CD4-positive, alpha-beta T cell (primary cell): ENCODE measurements around the gene DCP1A. TPM values are rescaled to one million over a fixed set of nuclear protein-coding genes. Genes with fewer than 3 reads are reported as not detected.

Experiments
- ATAC-seq: fragments of 200-7000 bp; cut with Tn5 transposase; one replicate; pipeline ENCODE4 v1.10.0; 2022; ENCODE audit warnings: mild to moderate bottlenecking; ENCODE audit not compliant: poor library complexity
- CTCF ChIA-PET: fragments of 350-600 bp; sonication (Branson Sonifier 250); formaldehyde crosslinking; loops from one replicate; lab custom pipeline; 2021; ENCODE audit warnings: antibody characterized with exemption, inconsistent platforms; lab: Charles Lee
- POLR2A ChIA-PET: fragments of 350-600 bp; sonication (Branson Sonifier 250); formaldehyde crosslinking; loops from one replicate; lab custom pipeline; 2021; ENCODE audit warnings: antibody characterized with exemption, inconsistent platforms; lab: Charles Lee
- DNase-seq, 14 experiments: peaks; one replicate each; pipeline ENCODE4 v3.0.0-alpha.2; 2013 to 2020; ENCODE audit warnings: mixed read lengths in 2 of 14
- H3K27ac ChIP-seq, 2 donors: one replicate each; pipeline versions ENCODE4 v1.5.1 to v1.7.0; 2013; ENCODE audit warnings: low read length in 2 of 2, low read depth in 1 of 2, mild to moderate bottlenecking in 1 of 2
- H3K27me3 ChIP-seq, 2 experiments: 1 replicate in 1 of 2; 2 replicates in 1 of 2; pipeline versions ENCODE4 v1.6.1 to v1.7.0; 2013; ENCODE audit warnings: low read length in 2 of 2, control low read depth in 1 of 2, mild to moderate bottlenecking in 1 of 2, moderate library complexity in 1 of 2; ENCODE audit not compliant: insufficient read depth in 2 of 2, control insufficient read depth in 1 of 2
- H3K36me3 ChIP-seq: one replicate; pipeline ENCODE4 v1.6.1; 2013; ENCODE audit warnings: low read length, control low read depth; ENCODE audit not compliant: insufficient read depth
- H3K4me1 ChIP-seq: one replicate; pipeline ENCODE4 v1.6.1; 2013; ENCODE audit warnings: low read length, control low read depth; ENCODE audit not compliant: insufficient read depth
- H3K4me3 ChIP-seq: one replicate; pipeline ENCODE4 v1.5.1; 2013; ENCODE audit warnings: mild to moderate bottlenecking, low read length, moderate library complexity
- H3K9me3 ChIP-seq, 2 experiments: 1 replicate in 1 of 2; 2 replicates in 1 of 2; pipeline versions ENCODE4 v1.6.1 to v1.7.0; 2013; ENCODE audit warnings: low read length in 2 of 2, mild to moderate bottlenecking in 2 of 2, control low read depth in 1 of 2, moderate library complexity in 1 of 2; ENCODE audit not compliant: control insufficient read depth in 1 of 2, insufficient read depth in 1 of 2
- H3K27ac Mint-ChIP-seq: one replicate; pipeline ENCODE4 v1.8.0; 2020; ENCODE audit warnings: mixed read lengths
- H3K27me3 Mint-ChIP-seq: one replicate; pipeline ENCODE4 v1.8.0; 2021; ENCODE audit warnings: mixed read lengths
- H3K36me3 Mint-ChIP-seq: one replicate; pipeline ENCODE4 v1.8.0; 2021; ENCODE audit warnings: low read depth, mixed read lengths
- H3K4me1 Mint-ChIP-seq: one replicate; pipeline ENCODE4 v1.8.0; 2021; ENCODE audit warnings: low read depth, mixed read lengths
- H3K4me3 Mint-ChIP-seq: one replicate; pipeline ENCODE4 v1.8.0; 2020; ENCODE audit warnings: mild to moderate bottlenecking, mixed read lengths
- H3K9me3 Mint-ChIP-seq: one replicate; pipeline ENCODE4 v1.8.0; 2020; ENCODE audit warnings: mixed read lengths
- intact Hi-C, 2 experiments: fragments of 100-400 bp; cut with DNase I in 1 of 2; cut with micrococcal nuclease in 1 of 2; formaldehyde crosslinking; loops; one replicate each; pipeline versions ENCODE4 v1.15.1 to v1.9.0; 2023 to 2025; cut with DNase I, micrococcal nuclease
- total RNA-seq, 174 experiments: library from RNA in 2 of 174; stranded (reverse) in 2 of 174; gene quantifications; one replicate each; pipeline ENCODE4 v1.2.3 and lab custom pipeline; 2021 to 2026
- TF ChIP-seq, protein P1 (sequence below): fragments of 200-600 bp; IDR thresholded peaks from one replicate; pipeline ENCODE4 v1.8.0; 2022; ENCODE audit warnings: antibody characterized with exemption, mild to moderate bottlenecking

DCP1A gene
- total RNA-seq, 2 experiments from 2014 or later = 58.9 to 60.1 TPM

DNA sequence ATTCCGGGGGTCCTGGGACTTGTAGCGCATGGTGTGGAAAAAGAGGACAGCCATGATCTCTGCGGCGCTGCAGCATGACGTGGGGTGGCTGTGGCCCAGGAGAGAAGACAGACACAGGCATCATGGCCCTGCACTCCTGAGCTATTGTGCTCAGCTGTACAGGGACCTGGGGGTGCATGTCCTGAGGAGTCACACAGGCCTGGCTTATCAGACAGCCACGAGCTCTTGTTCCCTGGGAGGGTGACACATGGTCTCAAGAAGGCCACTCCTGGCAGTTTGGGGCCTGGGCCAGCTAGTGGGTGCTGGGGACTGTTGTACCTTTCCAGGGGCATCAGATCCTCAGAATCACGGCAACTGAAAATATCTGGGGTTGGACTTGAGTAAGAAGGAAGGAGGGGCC, 105.2 kb downstream of the DCP1A start:
- TF ChIP-seq, protein P1, sequence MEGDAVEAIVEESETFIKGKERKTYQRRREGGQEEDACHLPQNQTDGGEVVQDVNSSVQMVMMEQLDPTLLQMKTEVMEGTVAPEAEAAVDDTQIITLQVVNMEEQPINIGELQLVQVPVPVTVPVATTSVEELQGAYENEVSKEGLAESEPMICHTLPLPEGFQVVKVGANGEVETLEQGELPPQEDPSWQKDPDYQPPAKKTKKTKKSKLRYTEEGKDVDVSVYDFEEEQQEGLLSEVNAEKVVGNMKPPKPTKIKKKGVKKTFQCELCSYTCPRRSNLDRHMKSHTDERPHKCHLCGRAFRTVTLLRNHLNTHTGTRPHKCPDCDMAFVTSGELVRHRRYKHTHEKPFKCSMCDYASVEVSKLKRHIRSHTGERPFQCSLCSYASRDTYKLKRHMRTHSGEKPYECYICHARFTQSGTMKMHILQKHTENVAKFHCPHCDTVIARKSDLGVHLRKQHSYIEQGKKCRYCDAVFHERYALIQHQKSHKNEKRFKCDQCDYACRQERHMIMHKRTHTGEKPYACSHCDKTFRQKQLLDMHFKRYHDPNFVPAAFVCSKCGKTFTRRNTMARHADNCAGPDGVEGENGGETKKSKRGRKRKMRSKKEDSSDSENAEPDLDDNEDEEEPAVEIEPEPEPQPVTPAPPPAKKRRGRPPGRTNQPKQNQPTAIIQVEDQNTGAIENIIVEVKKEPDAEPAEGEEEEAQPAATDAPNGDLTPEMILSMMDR = no peak
- Mint-ChIP-seq H3K9me3 (no peaks in the 10 kb centered on the region), H3K36me3 (peaks cover 57% of the 10 kb centered on the region), H3K27ac (no peak overlapping the region), H3K4me3 (no peak overlapping the region), H3K4me1 (no peaks in the 10 kb centered on the region), H3K27me3 (no peaks in the 10 kb centered on the region)
- Histone ChIP-seq H3K36me3 (peaks cover 52% of the 10 kb centered on the region), H3K27me3 (no peaks in the 10 kb centered on the region), H3K4me3 (no peak overlapping the region), H3K4me1 (peaks cover 31% of the 10 kb centered on the region), H3K9me3 (no peaks in the 10 kb centered on the region), H3K27ac (no peak overlapping the region)
- CTCF ChIA-PET = no interaction called here
- DNase-seq = no peak
- intact Hi-C loops = no loop called here
- ATAC-seq = no peak
- POLR2A ChIA-PET = no interaction called here

DNA sequence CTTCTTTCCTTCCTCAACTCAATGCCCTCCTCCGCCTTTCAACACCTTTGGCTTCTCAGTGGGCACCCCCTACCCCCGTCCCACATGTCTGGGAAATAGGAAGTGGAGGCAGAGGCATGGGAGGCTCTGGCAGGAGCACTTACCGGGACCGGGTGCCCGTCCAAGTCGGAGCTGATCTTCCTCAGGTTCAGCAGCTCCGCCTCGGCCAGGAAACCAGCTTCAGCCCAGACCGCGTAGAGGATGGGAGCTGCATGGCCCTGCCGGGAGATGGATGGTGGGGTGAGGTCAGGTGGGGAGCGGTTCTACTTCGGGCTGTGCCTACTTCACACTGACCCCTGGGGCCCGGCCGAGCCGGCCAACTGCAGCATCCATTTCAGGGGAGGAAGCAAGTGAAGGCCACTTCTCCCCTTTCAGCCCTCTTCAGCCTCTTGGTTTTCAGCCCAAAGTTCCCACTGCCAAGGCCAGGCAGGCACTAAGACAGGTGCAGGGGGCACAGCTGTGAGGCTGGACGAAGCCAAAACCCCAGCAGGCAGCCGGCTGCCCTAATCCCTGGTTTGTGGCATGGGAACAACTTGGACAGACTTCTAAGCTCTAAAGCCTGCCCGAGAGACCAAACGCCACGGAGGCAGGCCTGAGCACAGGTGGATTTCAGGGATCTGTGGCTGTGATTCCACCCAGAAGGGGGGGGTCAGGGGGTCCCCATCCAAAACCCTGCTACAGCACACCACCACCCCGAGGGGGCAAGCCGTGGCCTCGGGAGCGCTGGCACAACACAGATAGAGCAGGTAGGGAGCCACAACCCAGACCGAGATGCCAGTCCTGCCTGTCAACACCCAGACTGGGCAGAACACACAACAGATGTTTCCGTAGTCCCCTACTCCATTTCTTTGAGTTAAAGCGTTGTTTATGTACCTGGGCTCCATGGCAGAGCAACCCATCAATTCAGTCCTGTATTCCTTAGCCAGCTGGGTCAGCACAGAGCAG, 106.1 kb downstream of the DCP1A start:
- peaks cover 63% of the 10 kb centered on the region for H3K36me3 Mint-ChIP-seq
- intact Hi-C loops = no loop called here
- Histone ChIP-seq H3K4me1 (peaks cover 29% of the 10 kb centered on the region), H3K9me3 (no peaks in the 10 kb centered on the region), H3K36me3 (peaks cover 58% of the 10 kb centered on the region), H3K27ac (no peak overlapping the region), H3K4me3 (no peak overlapping the region), H3K27me3 (no peaks in the 10 kb centered on the region)
- CTCF ChIA-PET = no interaction called here
- no peak overlapping the region for H3K27ac Mint-ChIP-seq
- no peaks in the 10 kb centered on the region for H3K9me3 Mint-ChIP-seq
- TF ChIP-seq, protein P1 = no peak
- ATAC-seq = no peak
- no peak for DNase-seq
- no peaks in the 10 kb centered on the region for H3K27me3 Mint-ChIP-seq
- H3K4me1 Mint-ChIP-seq = no peaks in the 10 kb centered on the region
- POLR2A ChIA-PET = no interaction called here
- H3K4me3 Mint-ChIP-seq = no peak overlapping the region

DNA sequence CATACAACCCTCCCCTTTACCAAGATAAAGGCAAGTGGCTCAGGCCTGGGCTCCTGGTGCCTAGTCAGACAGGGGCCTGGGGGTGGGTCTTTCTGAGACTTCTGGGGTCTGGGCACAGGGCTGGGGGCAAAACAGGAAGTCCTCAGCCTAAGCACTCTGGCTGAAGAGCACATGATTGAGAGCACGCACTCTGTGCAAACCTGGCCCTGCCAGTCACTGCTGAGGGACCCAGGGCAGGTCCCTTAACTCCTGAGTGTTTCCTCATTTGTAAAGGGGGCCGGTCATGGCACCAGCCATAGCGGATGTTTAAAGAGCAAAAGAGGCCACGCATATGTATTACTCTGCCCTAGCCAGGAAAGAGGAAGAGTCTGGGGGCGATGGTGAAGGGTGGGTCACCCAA, 107.5 kb downstream of the DCP1A start:
- POLR2A ChIA-PET = no interaction called here
- ATAC-seq (no peak), DNase-seq (no peak)
- no peaks in the 10 kb centered on the region for H3K9me3 Mint-ChIP-seq
- intact Hi-C loops = no loop called here
- H3K27ac ChIP-seq = no peak overlapping the region
- H3K9me3 ChIP-seq = no peaks in the 10 kb centered on the region
- H3K27me3 ChIP-seq = no peaks in the 10 kb centered on the region
- CTCF ChIA-PET = no interaction called here
- H3K4me1 Mint-ChIP-seq = no peaks in the 10 kb centered on the region
- no peaks in the 10 kb centered on the region for H3K27me3 Mint-ChIP-seq
- TF ChIP-seq, protein P1 = no peak
- H3K4me1 ChIP-seq = peaks cover 27% of the 10 kb centered on the region
- H3K36me3 ChIP-seq = peaks cover 73% of the 10 kb centered on the region
- peaks cover 67% of the 10 kb centered on the region for H3K36me3 Mint-ChIP-seq
- H3K4me3 Mint-ChIP-seq = no peak overlapping the region
- H3K4me3 ChIP-seq = no peak overlapping the region
- no peak overlapping the region for H3K27ac Mint-ChIP-seq
